GM21786 (cell line): ENCODE measurements around the gene SDK2.
"Not testable (repeated sequence)": the region's sequence is repeated elsewhere in the genome, so short reads cannot be mapped to it uniquely, and the experiment has no call there.

ENCODE experiments used
- ATAC-seq: cut with Tn5 transposase; IDR thresholded peaks from one replicate; pipeline ENCODE4 v1.9.1; 2021; ENCODE audit not compliant: unreplicated experiment

The SDK2 gene

GRCh38 chr17:73489991-73490390 lies 154.3 kb downstream of the SDK2 start:
- no peak for ATAC-seq

DNA sequence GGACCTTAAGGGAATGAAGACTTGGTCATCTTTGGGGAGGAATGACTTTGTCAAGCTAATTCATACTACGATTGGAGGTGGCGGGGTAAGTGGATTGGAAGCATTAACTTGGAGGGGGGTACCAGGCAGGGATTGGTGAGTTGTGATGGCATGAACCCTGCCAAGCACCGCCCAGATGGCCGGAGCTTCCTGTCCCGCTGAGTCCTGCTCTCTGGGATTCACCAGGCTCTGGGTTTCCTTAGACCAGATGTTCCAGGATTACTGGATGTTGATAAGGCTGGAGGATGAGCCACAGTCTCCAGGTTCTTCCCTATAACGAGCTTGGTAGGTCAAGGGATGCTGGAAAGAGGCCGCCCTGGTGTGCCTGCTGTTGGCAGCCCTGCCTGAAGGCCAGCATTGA lies 154.9 kb downstream of the SDK2 start:
- no peak for ATAC-seq

DNA sequence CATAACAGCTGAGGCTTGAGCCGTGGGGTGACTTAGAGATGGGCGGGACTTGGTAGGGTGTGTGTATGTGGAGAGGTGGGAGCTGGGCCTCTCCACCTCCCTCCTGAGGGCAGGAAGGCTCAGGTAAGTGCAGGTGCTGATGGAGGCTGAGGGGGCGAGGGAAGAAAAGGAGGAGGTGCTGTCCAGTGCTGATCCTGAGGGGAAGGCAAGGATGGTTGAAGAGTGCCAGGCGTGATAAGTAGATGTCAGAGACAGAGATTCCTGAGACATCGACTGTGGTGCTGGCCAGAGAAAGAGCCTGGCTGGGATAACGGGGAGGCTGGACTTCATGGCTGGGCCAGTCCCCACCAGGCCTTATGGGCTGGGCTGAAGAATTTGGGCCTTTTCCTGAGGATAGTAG lies 159.1 kb downstream of the SDK2 start:
- no peak for ATAC-seq

DNA sequence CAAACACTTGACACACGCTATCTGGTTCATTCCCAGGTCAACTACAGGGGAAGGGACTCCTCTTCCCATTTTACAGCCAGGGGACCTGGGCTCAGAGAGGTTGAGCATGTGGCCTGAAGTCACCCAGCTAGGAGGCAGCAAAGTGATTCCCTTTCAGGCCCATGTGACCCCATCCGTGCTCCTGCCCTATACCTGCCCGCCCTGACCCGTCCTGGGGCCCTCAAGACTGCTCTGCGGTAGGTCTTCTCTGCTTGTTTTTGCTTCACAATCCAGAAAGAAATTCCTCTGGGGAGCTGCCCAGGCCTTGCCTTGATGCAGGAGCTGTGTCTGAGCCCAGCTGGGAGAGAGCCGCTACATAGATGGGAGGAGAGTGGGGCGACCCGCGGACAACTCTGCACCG lies 161.4 kb downstream of the SDK2 start:
- ATAC-seq = no peak

DNA sequence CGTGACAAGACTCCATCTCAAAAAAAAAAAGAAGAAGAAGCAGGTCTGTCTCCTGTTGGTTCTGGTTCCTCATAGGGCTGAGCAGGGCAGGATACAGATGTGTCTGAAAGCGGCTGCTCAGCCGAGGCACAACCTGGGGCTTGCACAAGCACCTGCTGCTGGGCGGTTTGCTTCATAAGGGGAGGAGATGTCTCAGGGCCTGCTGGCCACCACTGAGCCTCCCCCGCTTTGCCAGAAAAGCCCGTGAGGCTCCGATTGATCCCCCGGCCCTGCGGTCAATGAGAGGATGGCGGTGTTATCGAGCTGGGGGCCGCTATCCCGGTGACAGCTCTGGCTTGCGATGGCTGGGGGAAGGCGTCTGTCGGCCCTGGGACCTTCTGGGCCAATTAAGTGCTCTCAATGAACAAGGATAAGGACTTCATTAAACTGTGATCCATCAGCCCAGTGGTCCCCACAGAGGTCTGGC lies 162.0 kb downstream of the SDK2 start:
- no peak for ATAC-seq

- ATAC-seq = no peak
Measured at GRCh38 chr17:73481676-73482075, 162.6 kb downstream of the SDK2 start.

DNA sequence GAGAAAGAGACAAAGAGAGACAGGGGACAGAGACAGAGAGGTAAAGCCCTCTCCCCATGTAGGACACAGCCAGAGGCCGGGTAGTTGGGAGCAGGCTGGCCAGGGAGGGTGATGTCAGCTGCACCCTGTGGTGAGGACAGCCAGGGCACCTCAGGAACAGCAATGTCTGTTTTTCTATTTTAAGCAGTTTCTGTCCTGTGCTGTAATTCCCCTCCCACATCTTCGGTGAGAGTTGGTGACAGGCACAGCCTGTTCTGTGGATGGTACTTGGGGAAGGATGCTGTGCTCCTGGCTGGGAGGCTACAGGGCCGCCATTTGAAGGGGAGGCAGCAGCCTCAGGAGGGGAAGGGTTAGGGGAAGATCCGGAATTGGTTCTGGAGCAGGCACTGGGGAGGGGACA lies 163.5 kb downstream of the SDK2 start:
- no peak for ATAC-seq

DNA sequence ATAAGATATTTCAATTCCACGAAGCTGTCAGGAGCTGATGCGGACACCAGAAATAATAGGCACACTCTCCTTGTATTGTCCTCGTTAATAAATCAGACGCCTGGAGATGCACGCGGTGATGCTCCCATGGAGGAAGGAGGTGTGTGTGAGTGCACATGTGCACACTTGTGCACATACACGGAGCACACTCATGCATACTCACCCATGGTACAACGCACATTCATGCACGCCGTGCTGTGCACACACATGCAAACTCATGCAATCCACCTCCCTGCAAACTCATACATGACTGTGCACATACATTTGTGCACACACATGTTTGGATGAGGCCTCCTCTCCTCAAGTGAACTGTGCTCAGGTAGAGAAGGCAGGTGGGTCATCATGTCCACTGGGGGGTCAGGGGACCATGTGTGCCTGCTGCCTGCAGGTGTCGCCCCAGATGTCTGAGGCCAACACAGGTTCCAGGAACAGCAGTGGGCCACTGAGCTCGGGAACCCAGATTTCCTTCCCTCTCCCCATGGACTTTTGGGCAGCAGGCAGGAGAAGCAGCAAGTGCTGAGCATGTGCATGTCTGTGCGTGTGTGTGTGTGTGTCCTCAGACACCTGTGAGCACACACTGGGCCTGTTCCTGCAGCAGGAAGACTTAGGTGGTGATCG lies 165.3 kb downstream of the SDK2 start:
- no peak for ATAC-seq

DNA sequence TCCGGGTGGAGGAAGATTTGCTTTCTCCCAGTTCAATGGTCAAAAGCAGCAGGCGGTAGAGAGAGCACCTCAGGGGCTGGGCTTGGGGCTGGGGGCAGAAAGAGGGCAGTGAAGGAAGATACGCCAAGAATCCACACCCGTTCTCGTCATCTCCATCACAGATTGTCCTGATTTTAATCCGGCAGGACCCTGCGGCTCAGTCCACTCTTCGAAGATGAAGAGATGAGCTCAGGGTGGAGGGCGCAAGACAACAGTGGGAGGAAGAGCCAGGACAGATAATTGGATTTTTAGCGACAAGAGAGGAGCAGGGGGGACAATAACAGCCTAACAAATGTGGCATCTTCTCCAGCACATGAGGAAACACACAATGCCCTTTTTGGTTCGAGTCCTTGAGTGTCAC lies 165.9 kb downstream of the SDK2 start:
- no peak for ATAC-seq

GRCh38 chr17:73476890-73477350 lies 167.3 kb downstream of the SDK2 start:
- ATAC-seq = no peak

- no peak for ATAC-seq
Measured at GRCh38 chr17:73474370-73474988, 169.8 kb downstream of the SDK2 start.

- not testable (repeated sequence) for ATAC-seq
Measured at GRCh38 chr17:73472715-73473114, 171.5 kb downstream of the SDK2 start.

GRCh38 chr17:73471924-73472323 lies 172.3 kb downstream of the SDK2 start:
- ATAC-seq = no peak

DNA sequence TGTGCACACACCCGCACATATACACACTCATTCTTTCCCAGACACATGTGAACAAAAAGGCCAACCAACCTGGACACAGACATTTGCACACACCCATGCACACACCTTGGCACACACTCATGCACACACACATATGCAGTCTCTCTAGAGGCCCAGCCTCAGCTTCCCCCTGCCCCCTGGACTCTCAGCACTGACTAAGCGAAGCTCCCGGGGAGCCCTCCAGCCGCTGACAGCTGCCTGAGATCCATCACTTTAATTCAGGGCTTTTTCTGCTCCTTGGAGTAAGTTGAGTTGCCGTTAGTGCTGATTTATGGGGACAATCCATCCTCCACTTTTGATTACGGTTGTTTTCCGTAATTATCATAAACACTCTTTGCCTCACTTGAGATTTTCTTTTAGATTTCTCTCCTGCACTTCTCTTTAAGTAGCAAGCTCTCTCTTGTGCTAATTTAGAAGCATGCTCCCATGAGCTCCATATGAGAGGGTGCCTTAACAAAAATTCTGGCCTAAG lies 173.9 kb downstream of the SDK2 start:
- no peak for ATAC-seq

- ATAC-seq = no peak
Measured at GRCh38 chr17:73469311-73469710, 174.9 kb downstream of the SDK2 start.

- no peak for ATAC-seq
Measured at GRCh38 chr17:73468221-73468620, 176.0 kb downstream of the SDK2 start.

- no peak for ATAC-seq
Measured at GRCh38 chr17:73467651-73468050, 176.6 kb downstream of the SDK2 start.

GRCh38 chr17:73466704-73467433 lies 177.4 kb downstream of the SDK2 start:
- no peak for ATAC-seq

GRCh38 chr17:73465953-73466230 lies 178.4 kb downstream of the SDK2 start:
- no peak for ATAC-seq

- no peak for ATAC-seq
Measured at GRCh38 chr17:73465130-73465952, 178.9 kb downstream of the SDK2 start.

DNA sequence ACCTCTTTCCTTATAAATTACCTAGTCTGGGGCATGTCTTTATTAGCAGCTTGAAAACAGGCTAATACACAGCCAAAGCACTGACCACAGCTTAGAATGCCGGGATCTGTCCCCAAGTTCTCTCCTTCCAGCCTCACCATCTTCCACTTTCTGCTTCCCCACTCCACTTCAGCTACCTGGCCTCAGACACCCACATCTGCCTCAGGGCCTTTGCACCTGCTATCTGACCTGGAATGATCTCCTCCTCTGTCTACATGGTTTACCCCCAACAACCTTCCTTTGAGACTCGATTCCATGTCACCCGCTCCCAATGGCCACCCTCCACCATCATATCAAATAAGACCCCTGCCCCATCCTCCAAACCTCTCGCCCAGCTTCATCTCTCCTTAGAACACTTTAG lies 179.8 kb downstream of the SDK2 start:
- no peak for ATAC-seq
